NCI-H345 (cell line): ENCODE results near the gene DOC2A.
A peak's percentile ranks its signal among the peaks of the same experiment; 100 is the strongest.

Experiments
- DNase-seq: peaks from one replicate; lab custom pipeline; 2025; lab: John Stamatoyannopoulos, UW

The DOC2A gene

DNA sequence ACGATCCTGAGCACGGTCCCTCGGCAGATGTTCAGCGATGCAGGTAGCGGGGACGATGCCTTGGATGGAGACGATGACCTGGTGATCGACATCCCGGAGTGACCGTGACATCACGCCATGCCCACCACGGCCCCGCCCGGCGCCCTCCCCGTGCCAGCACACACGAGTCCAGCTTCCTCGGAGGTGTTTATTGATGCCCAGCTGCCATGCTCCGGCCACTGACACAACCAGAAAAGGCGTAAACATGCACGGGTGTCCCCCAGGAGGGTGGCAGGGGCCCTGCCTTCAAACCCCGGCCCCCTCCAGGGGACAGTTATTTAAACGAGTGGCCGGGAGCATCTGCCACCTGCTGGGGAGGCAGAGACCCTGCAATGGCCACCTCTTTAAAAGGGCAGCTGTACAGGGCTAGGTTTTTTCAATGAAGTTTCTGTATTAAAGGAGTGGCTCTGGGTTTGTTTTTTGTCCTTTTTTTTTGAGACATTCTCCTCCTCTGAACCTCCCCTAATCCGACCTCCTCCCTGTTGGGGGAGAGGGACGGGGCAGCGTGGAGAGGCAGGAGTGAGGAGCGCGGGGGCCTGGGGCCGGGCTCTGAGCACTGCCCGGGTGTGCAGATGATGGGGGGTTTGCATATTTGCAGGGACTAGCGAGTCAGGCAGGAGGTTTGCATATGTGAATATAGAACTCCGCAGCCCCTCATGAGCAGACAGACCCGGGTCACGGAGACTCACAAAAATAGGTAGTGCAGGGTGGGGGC, 5.3 kb downstream of the DOC2A start:
- DNase-seq = peak; percentile 13

DNA sequence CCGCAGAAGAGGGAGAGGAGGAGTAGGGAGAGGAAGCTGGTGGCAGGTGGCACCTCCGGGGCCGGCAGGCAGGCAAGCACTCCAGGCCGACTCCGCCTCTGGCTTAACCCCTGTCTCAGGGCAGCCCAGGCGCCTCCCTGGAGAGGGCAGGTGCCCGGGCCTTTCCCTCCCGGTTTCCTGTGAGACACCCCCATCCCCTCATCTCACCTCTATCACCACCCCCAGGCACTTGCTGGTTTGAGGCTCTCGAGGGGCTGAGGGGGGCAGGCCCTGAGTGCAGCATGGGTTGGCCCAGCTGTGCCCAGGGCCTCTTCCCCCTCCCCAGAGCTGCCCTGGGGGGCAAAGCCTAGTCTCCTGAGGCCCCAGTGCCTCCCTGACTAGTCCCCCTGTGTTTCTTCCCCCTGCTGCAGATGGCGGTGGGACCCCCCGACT, 6.0 kb downstream of the DOC2A start:
- DNase-seq = peak; percentile 65

DNA sequence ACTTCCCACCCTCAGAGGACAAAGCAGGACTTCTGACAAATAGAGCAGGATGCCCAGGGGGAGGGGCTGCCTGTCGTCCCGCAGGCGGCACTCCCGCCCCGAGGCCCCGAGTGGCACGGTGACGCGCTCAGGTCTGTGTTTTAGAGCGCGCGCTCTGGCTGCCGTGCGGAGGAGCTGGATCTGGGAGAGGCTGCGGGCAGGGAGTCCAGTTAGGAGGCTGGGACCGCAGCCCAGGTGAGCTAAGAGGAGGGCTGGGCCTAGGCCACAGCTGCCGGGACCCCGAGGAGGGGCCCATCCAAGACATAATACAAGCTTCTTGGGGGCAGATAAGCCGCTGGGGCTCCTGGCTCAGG, 6.4 kb downstream of the DOC2A start:
- peak; percentile 77 for DNase-seq

DNA sequence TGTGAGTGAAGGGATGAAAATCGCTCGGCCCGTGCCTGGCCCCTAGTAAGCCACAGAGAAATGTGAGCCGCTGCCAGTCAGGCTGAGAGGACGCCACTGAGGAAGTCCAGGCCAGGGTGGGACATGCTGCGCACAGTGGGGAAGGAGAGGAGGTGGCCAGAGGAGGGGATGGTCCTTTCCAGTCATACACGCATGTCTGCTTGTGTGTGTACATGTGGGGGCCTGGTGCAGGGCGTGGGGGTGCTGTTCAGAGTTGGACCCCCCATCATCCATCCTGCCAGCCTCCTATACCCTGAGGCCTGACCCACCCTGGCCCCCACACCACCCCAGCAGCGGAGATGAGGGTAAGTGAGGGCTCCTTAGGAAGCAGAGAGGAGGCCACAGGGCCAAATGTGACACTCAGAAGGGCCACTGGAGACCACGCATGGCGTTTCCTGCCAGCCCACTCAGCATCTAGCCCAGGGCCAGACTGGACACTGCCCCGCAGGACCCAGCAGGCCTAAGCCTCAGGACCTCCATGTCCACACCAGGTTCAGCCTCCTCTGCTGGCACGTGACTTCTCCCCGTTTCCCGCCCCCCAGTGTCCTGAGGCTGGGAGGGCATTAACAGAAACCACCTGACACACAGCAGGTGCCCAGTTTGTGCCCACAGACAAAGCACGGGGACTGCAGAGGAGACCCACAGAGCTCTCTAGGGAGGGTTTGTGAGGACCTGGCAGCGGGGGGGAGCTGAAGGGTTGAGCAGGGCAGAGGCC, 7.0 kb downstream of the DOC2A start:
- no peak for DNase-seq

DNA sequence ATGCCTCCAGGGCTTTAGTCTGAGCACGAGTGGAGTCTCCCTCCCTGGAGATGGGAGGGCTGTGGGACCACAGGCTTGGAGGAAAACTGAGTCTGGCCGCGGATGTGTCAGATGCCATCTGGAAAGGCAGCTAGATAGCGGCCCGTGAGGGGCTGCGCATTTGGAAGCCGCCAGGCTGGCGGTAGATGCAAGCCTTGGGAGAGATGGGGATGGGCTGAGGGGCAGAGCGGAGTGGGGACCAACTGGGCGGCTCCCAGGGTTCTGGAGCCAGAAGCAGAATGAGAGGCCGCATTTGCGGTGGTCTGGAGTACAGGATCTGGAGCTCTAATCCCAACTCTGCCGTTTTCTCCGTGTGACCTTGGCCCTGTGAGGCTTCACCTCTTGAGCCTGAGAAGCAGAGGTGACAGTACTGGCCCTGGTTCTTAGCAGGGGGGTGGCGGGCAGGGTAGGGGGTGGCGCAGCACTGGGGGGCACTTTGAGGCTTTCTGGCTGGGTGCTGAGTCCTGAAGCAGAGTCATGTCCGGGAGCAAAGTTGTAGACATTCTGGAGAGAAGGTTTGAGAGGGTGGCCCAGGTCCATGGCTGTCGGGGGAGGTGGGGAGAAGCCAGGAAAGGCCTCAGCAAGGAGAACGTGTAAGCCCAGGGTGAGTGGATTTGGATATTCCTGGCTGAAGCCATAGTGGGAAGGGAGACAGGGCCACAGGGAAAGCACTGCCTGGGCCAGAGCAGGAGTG, 8.0 kb downstream of the DOC2A start:
- DNase-seq = no peak

DNA sequence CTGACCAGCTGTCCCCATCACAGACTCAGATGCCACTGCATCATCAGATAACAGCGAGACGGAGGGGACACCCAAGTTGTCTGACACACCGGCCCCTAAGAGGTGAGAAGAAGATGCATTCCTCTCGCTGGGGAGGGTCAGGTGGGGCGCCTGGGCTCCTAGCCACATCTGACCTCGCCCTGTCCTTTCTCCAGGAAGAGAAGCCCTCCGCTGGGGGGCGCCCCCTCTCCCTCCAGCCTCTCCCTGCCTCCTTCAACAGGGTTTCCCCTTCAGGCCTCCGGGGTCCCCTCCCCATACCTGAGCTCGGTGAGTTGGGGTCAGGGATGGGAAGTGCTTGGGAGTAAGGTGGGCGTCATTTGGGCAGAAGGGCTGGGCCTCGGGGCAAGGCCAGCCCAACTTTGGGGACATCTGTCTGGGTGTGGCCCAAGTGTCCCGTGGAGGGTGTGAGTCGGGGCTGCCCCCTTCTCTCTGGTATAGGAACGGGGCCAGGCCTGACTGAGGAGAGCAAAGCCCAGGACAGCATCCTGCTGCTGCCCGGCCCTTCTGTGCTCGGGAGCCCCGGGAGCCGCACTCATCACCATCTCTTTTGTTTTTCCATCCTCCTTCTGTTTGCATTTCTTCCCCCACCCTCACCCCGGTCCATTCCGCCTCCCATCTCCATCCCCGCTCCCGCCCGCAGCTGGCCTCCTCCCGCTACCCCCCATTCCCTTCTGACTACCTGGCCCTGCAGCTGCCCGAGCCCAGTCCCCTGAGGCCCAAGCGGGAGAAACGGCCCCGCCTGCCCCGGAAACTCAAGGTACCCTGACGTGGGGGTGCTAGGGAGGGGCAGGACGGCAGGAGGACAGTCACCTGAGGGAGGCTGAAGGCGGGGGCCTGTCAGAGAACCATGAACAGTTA, 9.8 kb downstream of the DOC2A start:
- DNase-seq = no peak

DNA sequence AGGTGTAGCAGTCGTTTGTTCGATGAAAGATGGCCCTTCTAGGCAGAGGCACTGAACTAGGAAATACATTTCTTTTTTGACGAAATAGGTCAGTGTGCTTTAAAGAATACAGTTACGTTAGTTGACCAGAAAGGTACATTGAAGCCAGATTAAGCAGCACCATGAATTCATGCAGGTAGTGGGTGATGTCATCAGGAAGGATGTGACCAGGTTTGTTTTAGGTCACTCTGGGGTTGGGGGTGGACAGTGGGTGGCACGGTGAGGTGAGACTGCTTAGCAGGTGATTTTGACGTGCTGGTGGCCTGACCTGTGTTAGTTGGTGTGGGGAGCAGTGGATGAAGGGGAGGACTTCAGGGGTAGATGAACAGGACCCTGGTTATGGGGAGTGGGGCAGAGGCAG, 11.2 kb downstream of the DOC2A start:
- DNase-seq = no peak

DNA sequence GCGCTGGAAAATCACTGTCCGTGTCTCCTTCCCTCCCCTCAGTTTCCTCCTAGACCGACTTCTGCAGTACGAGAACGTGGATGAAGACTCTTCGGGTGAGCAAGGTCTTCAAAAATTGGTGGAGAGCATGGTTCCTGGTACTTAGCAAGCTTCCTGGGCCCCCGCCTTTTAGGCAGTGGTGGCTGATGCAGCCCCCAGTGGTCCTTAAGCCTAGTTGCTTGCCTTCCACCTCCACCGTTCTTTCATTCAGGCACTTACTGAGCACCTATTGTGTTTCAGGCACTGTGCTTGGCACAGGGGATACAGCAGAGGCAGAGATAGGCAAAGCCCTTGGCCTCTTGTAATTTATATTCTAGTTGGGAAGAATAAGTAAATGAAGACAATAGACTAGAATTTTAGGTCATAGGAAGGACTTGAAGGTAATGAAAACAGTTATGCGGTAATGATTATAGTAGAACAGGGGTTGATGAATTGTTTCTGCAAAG, 14.0 kb downstream of the DOC2A start:
- no peak for DNase-seq

DNA sequence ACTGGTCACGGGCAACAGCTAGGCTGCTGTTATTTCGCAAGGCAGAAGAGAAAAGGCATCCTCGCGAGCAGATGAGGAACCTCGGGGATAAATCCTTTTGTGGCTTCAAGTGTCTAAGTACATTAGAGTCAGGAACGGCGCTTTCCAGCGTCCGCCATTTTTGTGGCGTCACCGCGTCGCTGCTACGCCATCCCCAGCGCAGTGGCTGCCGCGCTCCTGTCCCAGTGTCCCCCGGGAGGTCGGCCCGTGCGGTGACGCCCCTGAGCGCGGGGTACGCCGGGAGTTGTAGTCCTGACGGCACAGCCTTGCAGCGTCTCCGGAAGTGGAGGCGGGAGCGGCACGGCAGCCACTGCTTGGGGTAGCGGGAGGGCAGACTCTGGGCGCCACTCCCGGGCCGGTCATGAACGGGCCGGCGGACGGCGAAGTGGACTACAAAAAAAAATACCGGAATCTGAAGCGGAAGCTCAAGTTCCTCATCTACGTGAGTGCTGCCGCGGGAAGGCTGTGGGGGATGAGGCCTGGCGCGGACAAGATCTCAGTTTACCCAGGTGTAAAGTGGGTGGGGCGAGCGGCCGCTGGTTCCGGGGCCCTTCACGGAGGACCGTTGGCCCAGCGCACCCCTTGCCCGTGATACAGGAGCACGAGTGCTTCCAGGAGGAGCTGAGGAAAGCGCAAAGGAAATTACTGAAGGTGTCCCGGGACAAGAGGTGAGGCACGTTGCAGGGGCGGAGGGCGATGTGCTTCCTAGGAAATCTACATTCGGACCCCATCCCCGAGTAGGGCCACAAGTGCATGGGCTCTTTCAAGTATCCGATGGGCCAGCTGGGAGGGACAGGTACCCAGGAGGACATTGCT, 14.7 kb downstream of the DOC2A start, which contains the start of gene INO80E:
INO80E (plus strand) TSS at position 331 of the 855 bp plus-strand sequence; CDS start at position 401, 70 bp downstream.
- peak; percentile 100 for DNase-seq

DNA sequence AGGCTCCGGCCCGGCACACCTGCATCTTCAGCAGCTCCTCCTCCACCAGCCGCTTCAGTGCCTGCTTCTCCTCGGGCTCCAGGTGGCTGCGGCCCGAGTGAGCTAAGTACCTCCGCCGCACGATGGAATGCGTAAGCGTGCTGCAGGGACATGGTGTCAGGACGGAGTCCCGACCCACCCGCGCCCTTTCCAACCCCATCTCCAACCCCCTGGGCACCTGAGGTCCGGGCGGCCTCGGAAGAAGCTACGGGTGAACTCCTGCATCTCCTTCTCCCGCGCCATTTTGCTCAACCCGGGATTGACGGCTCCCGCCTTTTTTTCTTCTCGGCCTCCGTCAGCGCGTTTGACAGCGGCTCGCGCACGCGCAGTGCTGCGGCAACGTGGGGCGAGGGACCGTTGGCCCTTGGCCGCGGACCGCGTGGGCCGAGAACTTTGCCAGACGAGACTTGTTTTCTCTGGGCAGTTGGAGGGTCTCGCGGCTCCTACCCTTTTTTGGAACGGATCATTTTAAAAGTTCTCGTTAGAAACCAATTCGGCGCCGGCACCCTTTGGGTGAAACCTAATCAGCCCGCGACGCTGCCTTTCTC, 15.4 kb downstream of the DOC2A start, which contains the start of gene HIRIP3:
HIRIP3 (minus strand) TSS at position 294 of the 587 bp plus-strand sequence; CDS start at position 282, 12 bp downstream.
- DNase-seq = peak; percentile 95

DNA sequence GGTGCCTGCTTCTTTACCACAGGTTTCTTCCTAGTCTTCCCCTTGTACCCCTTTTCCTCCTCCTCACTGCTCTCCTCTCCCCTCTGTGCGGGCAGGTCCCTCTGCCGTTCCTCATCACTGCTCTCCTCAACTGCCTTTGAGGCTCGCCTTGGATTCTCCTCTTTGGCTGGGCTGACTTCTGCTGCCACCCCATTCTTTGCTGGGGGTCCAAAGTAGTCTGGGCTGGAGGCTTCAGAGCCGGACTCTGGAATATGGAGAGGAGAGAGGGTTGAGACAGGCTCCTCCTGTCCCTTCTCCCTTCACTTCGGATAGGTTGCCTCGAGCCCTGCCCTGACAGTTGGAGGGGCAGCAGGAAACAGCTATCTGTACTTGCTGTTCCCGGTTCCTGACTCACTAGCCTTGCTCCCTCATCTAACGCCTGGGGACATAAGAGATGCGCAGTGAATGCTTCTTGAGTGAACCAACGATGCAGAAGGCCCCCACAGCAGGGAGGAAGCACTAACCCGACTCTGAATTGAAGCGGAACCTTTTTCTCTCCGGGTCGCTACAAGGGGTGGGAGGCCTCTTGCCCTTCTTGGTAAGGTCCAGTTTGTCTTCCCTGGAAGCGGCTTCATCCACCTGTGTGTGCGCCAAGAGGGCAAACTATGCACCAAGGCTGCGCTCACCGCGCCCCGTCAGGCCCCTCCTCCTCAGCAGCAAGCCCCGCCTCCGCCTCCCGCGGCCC, 16.1 kb downstream of the DOC2A start:
- no peak for DNase-seq

DNA sequence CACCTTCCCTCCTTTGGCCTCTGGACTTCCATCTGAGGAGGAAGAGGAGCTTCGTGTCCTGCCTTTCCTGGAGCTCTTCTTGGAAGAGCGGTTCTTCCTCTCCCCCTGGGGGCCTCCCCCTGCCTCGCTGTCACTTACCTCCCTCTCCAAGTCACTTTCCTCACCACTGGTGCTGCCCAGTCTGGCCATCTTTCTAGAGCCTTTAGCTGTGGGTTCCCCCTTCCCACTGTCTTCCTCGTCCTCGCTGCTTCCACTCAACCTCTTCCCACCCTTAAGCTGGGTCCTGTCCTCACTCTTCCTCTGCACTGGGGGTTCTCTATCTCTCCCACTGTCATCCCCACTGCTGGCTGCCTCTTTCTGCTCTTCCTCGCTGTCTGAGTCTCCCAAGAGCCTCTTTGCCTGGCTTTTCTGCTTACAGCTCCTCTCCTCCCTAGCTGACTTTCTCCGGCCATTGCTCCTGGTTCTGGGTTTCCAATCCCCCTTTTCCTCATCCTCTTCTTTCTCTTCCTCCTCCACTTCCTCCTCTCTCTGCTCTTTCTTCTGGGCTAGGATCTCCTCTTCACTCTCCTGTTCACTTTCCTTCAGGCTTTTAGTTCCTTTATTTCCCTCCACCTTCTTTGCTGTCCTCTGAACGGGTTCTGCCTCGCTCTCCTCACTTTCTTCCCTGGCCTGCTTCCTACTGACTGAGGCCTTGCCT, 16.8 kb downstream of the DOC2A start:
- DNase-seq = no peak

DNA sequence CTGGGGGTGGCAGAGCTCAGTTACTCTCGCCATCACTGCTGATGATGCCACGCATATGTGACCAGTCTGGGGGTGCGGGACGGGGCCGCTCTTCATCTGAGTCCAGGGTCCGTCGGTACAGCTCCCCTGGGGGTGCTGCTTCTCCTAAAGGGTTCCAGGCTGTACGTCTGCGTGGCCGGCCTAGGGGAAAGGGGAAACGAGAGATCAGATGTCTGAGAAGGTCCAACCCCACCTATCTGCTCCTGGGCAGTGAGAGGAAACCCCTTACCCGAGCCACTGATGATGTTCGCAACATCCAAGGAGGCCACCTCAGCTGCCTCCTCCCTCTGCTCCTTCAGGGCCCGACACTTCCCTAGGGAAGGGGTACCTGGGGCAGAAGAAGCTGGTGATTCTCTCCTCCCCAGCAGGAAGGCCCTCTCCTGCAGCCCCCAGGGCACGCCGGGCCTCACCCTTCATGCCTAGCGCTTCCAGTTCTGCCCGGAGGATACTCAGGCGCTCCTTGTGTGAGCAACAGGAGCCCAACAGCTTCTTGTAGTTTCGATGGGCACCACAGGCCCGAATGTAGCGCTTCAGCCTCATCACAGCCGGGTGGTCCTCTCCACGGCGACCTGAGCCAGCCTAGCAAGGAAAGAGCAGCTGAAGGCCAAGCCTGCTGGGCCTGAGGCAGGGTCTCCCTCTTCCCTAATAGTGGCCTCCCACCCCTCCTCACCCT, 17.5 kb downstream of the DOC2A start:
- DNase-seq = no peak

DNA sequence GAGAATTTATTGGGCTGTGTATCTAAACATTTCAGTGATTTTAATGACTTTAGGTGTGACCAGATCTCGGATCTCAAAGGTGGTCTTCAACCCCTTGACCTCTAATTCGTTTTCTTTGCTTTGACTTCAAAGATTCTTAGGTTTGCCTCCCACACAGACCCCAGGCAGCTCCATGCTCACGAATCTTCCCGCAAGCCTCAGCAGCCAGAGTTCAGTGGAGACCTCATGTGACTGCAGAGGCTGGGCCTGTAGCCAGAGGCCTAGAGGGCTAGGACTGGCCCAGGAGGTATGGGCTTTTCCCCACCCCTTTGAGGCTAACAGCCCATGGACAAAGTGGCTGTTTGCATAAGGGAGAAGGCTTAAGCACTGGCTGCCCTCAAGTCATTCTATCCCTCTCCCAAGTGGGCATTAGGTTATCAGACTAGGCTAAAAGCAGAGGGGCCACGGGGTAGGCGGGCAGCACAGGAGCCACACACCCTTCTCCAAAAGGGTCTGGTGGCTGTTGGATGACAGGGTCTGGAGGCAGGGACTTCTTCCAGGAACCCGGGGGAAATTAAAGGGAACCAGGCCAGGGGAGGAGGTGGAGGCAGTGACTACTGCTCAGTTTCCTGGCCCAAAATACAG, 18.4 kb downstream of the DOC2A start:
- DNase-seq = no peak

DNA sequence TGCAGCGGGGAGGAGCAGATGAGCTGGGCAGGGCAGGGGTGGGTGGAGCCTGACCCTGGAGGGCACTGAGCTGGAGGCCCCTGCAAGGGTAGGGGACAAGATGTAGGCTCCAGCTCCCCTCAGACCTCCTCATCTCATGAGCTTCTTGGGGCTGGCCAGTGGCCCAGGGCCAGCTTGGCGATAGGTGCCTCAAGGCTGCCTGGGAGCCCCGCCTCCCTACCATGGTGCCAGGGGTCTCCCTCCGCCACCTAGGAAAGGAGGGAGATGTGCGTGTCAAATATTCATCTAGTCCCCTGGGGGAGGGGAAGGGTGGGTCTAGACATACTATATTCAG, 19.3 kb downstream of the DOC2A start:
- no peak for DNase-seq

DNA sequence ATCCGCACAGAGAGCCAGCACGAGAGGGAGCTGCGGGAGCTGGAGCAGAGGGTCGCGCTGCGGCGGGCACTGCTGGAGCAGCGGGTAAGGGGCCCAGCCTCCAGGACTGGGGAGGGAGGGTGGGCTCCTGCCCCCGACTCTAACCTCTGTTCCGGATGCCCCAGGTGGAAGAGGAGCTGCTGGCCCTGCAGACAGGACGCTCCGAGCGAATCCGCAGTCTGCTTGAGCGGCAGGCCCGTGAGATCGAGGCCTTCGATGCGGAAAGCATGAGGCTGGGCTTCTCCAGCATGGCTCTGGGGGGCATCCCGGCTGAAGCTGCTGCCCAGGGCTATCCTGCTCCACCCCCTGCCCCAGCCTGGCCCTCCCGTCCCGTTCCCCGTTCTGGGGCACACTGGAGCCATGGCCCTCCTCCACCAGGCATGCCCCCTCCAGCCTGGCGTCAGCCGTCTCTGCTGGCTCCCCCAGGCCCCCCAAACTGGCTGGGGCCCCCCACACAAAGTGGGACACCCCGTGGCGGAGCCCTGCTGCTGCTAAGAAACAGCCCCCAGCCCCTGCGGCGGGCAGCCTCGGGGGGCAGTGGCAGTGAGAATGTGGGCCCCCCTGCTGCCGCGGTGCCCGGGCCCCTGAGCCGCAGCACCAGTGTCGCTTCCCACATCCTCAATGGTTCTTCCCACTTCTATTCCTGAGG, 19.8 kb downstream of the DOC2A start:
- no peak for DNase-seq

DNA sequence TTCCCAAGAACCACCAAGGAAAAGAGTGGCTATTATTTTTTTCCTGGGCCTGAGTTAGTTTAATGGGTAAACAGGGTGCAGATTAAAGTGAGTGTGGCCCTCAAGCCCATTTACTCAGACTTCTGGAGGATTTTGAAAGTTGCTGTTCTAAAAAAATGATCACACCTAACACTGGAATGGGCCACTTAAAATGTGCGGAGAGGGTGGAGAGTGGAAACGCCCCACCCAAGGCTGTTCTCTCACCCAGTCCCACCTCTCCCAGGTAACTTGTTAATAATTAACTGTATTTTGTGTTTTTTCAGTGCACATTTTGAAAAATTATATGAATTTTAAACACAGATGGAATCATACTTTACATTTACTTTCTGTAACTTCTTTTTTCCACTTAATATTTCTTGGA, 20.8 kb downstream of the DOC2A start:
- no peak for DNase-seq
